ENCODE data around the gene CTU2.

The CTU2 gene

DNA sequence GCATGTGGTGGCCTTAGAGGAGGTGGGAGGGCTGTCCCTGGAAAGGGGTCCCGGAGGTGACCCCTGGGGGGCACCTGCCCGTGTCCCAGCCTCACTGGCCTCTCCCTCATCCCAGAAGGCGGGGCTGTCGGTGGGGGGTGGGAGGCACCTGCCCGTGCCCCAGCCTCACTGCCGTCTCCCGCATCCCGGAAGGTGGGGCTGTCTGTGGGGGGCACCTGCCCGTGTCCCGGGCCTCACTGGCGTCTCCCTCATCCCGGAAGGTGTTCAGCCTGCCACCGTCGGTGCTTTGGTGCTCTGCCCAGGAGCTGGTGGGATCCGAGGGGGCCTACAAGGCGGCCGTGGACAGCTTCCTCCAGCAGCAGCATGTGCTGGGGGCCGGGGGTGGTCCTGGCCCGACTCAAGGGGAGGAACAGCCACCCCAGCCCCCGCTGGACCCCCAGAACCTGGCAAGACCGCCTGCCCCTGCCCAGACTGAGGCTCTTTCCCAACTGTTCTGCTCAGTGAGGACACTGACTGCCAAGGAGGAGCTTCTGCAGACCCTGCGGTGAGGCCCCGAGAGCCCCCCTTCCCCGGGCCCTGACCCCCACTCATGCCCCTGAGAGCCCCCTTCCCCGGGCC is 6.2 kb downstream of the CTU2 start:
- TF ChIP-seq CTCF (IDR thresholded peaks at IDR 0.05; ENCODE audit: insufficient read depth, low read length) (no peak), SPI1 (IDR thresholded peaks at IDR 0.05; ENCODE audit: borderline replicate concordance, low read depth) (no peak), POLR2AphosphoS5 (IDR thresholded peaks at IDR 0.05; ENCODE audit: low read depth) (no peak), GABPA (IDR thresholded peaks at IDR 0.05; ENCODE audit: low read depth) (no peak)
- no peak overlapping the region for H3K27ac ChIP-seq (replicated peaks)
- H3K4me3 ChIP-seq (replicated peaks; ENCODE audit: insufficient read depth, low read length): no peak overlapping the region
- no peaks in the 10 kb centered on the region for H3K27me3 ChIP-seq (ENCODE audit: insufficient read depth, poor library complexity, severe bottlenecking)
- DNase-seq (ENCODE audit: low read depth in 1 of 2, low spot score in 1 of 2): no peak

DNA sequence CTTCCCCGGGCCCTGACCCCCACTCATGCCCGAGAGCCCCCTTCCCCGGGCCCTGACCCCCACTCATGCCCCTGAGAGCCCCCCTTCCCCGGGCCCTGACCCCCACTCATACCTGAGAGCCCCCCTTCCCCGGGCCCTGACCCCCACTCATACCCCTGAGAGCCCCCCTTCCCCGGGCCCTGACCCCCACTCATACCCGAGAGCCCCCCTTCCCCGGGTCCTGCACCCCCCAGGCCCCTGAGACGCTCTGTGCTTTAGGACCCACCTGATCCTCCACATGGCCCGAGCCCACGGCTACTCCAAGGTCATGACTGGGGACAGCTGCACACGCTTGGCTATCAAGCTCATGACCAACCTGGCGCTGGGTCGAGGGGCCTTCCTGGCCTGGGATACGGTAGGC is 6.8 kb downstream of the CTU2 start:
- no peak for DNase-seq (ENCODE audit: low read depth in 1 of 2, low spot score in 1 of 2)
- TF ChIP-seq SPI1 (IDR thresholded peaks at IDR 0.05; ENCODE audit: borderline replicate concordance, low read depth) (no peak), CTCF (IDR thresholded peaks at IDR 0.05; ENCODE audit: insufficient read depth, low read length) (no peak), GABPA (IDR thresholded peaks at IDR 0.05; ENCODE audit: low read depth) (no peak), POLR2AphosphoS5 (IDR thresholded peaks at IDR 0.05; ENCODE audit: low read depth) (no peak; the same call in 1 of the 2 replicates)
- TF ChIP-seq, protein P1, sequence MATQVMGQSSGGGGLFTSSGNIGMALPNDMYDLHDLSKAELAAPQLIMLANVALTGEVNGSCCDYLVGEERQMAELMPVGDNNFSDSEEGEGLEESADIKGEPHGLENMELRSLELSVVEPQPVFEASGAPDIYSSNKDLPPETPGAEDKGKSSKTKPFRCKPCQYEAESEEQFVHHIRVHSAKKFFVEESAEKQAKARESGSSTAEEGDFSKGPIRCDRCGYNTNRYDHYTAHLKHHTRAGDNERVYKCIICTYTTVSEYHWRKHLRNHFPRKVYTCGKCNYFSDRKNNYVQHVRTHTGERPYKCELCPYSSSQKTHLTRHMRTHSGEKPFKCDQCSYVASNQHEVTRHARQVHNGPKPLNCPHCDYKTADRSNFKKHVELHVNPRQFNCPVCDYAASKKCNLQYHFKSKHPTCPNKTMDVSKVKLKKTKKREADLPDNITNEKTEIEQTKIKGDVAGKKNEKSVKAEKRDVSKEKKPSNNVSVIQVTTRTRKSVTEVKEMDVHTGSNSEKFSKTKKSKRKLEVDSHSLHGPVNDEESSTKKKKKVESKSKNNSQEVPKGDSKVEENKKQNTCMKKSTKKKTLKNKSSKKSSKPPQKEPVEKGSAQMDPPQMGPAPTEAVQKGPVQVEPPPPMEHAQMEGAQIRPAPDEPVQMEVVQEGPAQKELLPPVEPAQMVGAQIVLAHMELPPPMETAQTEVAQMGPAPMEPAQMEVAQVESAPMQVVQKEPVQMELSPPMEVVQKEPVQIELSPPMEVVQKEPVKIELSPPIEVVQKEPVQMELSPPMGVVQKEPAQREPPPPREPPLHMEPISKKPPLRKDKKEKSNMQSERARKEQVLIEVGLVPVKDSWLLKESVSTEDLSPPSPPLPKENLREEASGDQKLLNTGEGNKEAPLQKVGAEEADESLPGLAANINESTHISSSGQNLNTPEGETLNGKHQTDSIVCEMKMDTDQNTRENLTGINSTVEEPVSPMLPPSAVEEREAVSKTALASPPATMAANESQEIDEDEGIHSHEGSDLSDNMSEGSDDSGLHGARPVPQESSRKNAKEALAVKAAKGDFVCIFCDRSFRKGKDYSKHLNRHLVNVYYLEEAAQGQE (IDR thresholded peaks at IDR 0.05; ENCODE audit: insufficient replicate concordance, low read depth): no peak

DNA sequence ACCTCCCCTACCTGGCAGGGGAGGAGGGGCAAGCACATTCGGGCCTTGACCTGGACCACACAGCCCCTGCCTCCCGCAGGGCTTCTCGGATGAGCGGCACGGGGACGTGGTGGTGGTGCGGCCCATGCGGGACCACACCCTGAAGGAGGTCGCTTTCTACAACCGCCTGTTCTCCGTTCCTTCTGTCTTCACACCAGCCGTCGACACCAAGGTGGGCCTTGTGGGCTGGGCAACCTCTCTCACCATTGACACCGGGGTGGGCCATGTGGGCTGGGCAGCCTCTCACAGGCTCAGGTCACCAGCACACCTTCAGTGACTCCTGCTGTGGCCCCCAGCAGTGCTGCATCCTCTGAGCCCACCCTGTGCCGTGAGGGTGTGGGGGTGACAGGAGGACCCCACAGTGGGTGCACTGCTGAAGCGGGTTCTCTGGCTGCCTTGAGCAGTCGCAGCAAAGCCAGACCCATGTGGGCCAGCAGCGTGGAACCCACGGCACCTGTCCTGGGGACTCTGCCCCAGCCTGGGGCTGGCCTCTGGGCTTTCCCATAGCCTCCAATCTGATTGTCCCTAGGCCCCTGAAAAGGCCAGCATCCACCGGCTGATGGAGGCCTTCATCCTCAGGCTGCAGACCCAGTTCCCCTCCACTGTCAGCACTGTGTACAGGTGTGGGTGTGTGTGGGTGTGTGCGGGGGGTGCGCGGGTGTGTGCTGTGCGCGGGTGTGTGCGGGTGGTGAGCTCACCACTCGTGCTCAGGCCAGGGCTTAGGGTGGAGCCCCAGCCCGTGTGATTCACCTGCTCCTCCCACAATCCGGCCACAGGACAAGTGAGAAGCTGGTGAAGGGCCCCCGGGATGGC is 7.5 kb downstream of the CTU2 start:
- TF ChIP-seq CTCF (IDR thresholded peaks at IDR 0.05; ENCODE audit: insufficient read depth, low read length) (no peak), SPI1 (IDR thresholded peaks at IDR 0.05; ENCODE audit: borderline replicate concordance, low read depth) (no peak), POLR2AphosphoS5 (IDR thresholded peaks at IDR 0.05; ENCODE audit: low read depth) (no peak; the same call in 1 of the 2 replicates), GABPA (IDR thresholded peaks at IDR 0.05; ENCODE audit: low read depth) (no peak)
- TF ChIP-seq, protein P1 (IDR thresholded peaks at IDR 0.05; ENCODE audit: insufficient replicate concordance, low read depth): no peak
- DNase-seq (ENCODE audit: low read depth in 1 of 2, low spot score in 1 of 2): no peak
- no peaks in the 10 kb centered on the region for H3K27me3 ChIP-seq (ENCODE audit: insufficient read depth, poor library complexity, severe bottlenecking)
- no peak overlapping the region for H3K27ac ChIP-seq (replicated peaks)
- H3K4me3 ChIP-seq (replicated peaks; ENCODE audit: insufficient read depth, low read length): no peak overlapping the region

More for the DNA sequence above, 6.8 kb downstream of the CTU2 start:
- Histone ChIP-seq H3K4me3 (replicated peaks; ENCODE audit: insufficient read depth, low read length) (no peak overlapping the region), H3K27ac (replicated peaks) (no peak overlapping the region), H3K27me3 (ENCODE audit: insufficient read depth, poor library complexity, severe bottlenecking) (no peaks in the 10 kb centered on the region)

Measured in HL-60 (cell line).